NT2/D1 (cell line): ENCODE data around the gene SAC3D1.

ENCODE experiments used
- SUZ12 ChIP-seq: IDR thresholded peaks from 2 replicates; pipeline ENCODE4 v1.6.1; 2011; ENCODE audit not compliant: insufficient read length, insufficient read depth; ENCODE audit errors: extremely low read depth
- ZNF274 ChIP-seq: IDR thresholded peaks from 2 replicates; pipeline ENCODE4 v1.6.1; 2011; ENCODE audit warnings: mild to moderate bottlenecking, low read depth, low read length

DNA sequence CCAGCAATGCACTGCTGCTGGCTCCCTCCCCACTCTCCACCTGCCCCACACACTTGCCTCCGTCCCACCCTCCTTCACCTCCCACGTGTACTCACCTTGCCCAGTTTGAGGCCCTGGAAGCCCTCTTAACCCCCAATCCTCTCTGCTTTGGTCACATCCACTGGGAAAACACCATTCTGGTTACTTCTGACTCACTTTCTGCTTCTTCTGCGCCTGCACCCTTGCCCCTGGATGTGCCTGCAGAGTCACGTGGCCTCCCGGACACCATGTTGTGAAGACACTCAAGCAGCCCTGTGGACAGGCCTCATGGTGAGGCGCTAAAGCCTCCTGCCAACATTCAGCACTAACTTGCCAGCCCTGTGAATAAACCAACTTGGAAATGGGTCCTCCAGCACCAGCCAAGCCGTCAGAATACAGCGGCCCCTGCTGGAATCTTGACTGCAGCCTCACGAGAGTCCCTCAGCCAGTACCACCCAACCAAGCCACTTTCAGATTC, 20.0 kb downstream of the SAC3D1 start:
- no peak for TF ChIP-seq SUZ12
- no peak for TF ChIP-seq ZNF274
